HG03439 (cell line): ENCODE data around the gene DNAJC1.

Experiments used
- ATAC-seq: cut with Tn5 transposase; IDR thresholded peaks from one replicate; pipeline ENCODE4 v1.9.1; 2021; ENCODE audit warnings: mild to moderate bottlenecking, moderate library complexity; ENCODE audit not compliant: unreplicated experiment

DNAJC1 gene

DNA sequence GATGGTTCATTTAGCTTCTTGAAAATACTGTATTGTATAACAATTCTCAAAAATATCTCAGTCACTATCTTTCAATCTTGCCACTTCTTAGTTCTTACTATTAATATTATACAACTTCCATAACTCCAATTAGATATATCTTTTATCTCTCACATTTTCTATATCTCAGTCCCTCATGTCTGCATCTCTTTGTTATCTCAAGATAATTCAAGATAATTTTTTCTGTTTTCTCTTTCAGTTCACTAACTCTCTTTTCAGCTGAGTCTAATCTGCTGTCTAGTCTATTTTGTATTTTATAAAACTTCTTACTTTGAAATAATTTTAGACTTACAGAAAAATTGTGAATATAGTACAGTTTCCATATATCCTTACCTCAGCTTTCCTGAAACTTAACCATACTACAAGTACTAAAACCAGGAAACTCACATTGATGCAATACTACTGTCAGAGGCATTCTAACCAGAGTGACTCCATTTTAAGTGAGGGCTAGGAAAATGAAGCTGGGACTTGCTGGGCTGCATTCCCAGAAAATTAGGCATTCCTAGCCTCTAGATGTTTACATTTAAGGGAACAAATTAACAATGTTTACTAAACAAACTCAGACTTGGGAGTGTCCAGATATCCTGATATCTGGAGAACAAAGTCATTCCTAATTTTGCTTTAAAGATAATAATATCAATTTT, 38.4 kb downstream of the DNAJC1 start:
- no peak for ATAC-seq

- no peak for ATAC-seq
Measured at GRCh38 chr10:21962358-21962757, 41.2 kb downstream of the DNAJC1 start.

GRCh38 chr10:21961847-21962246, 41.7 kb downstream of the DNAJC1 start:
- no peak for ATAC-seq

DNA sequence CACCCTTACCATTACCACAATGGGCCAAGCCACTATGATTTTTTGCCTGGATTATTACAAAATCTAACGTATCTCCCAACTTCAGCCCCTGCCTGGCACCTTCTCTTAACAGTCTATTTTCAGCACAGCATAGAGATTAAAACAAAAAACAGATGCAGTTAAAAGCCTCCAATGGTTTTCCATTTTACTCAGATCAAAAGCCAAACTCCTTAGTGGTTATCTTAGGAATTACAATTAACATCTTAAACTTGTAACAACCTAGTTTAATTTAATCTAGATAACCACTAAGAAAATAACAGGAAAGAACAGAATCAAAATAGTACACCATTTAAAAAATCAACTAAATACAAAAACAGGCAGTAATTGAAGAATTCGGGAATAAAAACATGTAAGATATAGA, 43.5 kb downstream of the DNAJC1 start:
- ATAC-seq = no peak

DNA sequence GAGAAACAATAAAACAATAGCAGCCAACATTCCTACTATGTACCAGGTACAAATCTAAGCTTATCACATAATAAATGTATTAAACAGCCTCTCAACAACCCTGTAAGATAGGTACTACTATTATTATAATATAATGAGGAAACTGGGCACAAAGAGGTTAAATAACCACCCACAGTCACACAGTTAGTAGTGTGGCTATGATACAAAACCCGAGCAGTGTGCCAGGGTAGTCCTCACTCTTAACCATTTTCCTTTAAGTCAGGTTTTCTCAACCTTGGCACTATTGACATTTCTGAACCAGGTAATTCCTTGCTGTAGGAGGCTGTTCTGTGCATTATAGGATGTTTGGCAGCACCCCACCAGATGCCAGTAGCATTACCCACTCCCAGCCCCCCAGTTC, 48.8 kb downstream of the DNAJC1 start:
- no peak for ATAC-seq

- ATAC-seq = no peak
Measured at GRCh38 chr10:21954132-21954531, 49.4 kb downstream of the DNAJC1 start.

GRCh38 chr10:21953585-21954057, 49.9 kb downstream of the DNAJC1 start:
- peak; percentile 67 for ATAC-seq

GRCh38 chr10:21950566-21950965, 53.0 kb downstream of the DNAJC1 start:
- no peak for ATAC-seq

- ATAC-seq = no peak
Measured at GRCh38 chr10:21946946-21947345, 56.6 kb downstream of the DNAJC1 start.

DNA sequence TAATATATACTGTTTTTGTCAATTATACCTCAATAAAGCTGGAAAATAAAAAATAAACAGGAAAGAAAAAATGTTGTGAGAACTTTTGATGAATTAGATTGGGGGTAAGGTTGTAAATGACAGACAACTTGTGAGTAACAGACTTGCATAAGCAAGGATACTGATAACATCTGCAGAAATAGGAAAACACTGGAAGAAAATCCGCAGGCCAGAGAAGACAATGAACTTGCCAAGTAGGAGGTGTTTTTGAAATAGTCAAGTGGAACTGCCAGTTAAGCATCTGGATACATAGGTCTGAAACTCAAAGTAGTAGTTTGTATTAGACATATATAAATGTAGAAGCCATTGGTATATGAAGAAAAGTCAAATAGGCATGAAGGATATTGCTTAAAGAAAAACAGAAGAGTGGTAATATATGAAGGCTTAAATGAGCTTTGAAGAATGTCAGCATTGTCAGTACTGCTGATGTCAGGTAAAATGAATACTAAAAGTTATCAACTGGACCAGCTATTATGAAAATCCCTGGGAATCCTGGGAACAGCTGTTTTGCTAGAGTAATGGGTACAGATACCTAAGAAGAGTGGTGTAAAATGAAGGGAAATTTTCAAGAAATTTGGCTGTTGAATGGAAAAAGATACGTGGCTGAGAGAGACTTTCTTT, 58.7 kb downstream of the DNAJC1 start:
- ATAC-seq = no peak

DNA sequence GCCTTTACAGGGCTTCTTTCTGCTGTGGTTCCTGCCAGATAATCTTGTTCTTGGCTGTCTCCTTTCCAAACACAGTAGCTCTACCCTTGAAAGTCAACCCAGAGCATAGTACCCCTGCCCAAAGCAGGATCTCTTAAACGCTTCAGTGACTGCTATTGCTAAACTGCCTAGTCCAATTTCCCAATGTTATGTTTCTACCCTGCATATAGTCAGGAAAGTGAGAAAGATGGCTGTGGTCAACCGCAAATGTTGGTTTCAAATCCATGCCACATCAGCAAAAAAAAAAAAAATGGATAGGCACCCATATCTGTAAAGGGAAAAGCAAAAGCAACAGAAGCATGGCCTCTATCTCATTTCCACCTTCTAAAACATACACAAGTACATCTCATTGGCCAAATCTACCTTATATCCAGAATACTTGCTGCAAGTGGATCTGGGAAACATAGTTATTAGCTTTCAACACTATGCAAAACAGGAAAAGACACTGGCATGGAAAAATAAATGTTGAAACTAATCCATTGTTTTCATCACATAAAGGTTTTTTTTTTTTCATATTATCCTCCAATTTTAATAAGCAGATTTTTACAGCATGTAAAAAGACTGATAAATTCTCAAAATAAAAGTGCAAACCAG, 59.8 kb downstream of the DNAJC1 start:
- ATAC-seq = no peak

GRCh38 chr10:21935439-21936023, 68.0 kb downstream of the DNAJC1 start:
- no peak for ATAC-seq

DNA sequence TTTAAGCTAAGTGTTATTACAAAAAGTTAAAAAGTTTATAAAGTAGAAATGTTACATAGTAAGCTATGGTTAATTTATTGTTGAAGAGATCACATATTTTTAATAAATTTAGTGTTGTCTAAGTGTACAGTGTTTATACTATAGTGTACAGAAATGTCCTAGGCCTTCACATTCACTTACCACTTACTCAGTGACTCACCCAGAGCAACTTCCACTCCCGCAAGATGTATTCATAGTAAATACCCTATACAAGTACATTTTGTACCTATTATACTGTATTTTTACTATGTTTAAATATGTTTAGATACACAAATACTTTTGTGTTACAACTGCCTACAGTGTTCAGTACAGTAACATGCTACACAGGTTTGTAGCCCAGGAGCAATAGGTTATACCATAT, 69.2 kb downstream of the DNAJC1 start:
- no peak for ATAC-seq

DNA sequence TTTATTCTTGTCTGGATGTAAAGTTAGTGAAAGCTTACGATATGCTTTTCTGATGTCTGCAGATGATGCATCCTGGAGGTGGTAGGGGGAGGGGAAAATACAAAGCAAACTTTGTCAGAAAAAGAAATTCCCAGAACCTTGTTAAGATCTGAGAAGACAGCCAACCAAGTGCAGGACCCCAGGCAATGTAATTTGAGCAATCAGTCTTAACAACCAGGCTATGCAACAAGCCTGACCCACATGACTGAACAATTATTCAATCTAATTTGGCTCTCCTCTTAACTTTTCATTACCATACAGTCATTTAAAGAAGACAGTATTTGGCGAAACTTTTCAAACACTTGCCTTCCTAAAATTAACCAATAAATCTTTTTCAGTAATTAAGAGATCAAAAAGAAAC, 74.5 kb downstream of the DNAJC1 start:
- no peak for ATAC-seq

GRCh38 chr10:21927631-21928353, 75.7 kb downstream of the DNAJC1 start:
- no peak for ATAC-seq

GRCh38 chr10:21926949-21927348, 76.6 kb downstream of the DNAJC1 start:
- no peak for ATAC-seq

GRCh38 chr10:21926358-21926925, 77.1 kb downstream of the DNAJC1 start:
- ATAC-seq = no peak

- no peak for ATAC-seq
Measured at GRCh38 chr10:21925851-21926250, 77.7 kb downstream of the DNAJC1 start.

DNA sequence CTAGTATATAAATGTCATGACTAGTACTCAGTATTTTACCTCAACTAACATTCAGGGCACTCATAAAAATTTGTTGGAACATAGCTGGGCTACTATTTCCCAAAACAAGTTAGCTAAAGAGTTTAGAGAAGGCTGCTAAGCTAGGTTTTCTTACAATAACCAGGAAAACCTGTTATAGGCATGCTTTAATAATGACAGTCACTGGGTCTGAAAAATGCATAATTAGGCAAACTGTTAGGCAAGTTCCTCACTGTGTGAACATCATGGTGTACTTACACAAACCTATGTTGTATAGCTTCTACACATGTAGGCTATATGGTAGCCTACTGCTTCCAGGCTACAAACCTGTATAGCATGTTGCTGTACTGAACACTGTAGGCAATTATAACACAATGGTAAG, 79.0 kb downstream of the DNAJC1 start:
- ATAC-seq = no peak

- no peak for ATAC-seq
Measured at GRCh38 chr10:21920633-21921032, 82.9 kb downstream of the DNAJC1 start.

GRCh38 chr10:21919906-21920305, 83.6 kb downstream of the DNAJC1 start:
- no peak for ATAC-seq
